Measurements from ENCODE around the gene GGACT. TPM values are rescaled to one million over a fixed set of nuclear protein-coding genes. Genes with fewer than 3 reads are reported as not detected.

Gene GGACT
- total and polyA plus RNA-seq, 2 of the 8 experiments (the other 6 are each of a cell fraction or from before 2014, with no cell fraction given) = 1.1 to 1.5 TPM

GRCh38 chr13:100530671-100531213 lies 57.8 kb downstream of the GGACT start:
- FAIRE-seq (no peak), DNase-seq (ENCODE audit: low read depth in 1 of 2, low spot score in 2 of 2) (peak in 1 of 2 experiments; percentile 47)
- ChIA-PET CTCF (ENCODE audit: partially characterized antibody) (interaction anchor here (0.7 to 4.6 kb wide), 8 partner anchors 8 to 875 kb away, joined by 3 to 32 read pairs (median 3); no protein-coding TSS in a partner anchor), POLR2A (ENCODE audit: partially characterized antibody) (interaction anchor here (1.6 kb wide), 1 partner anchor 20 kb away, joined by 3 read pairs; no protein-coding TSS in a partner anchor)
- Histone ChIP-seq H3K79me2 (ENCODE audit: control insufficient read depth in 1 of 2, insufficient read depth in 2 of 2, low read length in 2 of 2) (no peaks in the 10 kb centered on the region), H2AFZ (ENCODE audit: low read length) (no peak overlapping the region), H3K36me3 (ENCODE audit: control insufficient read depth in 2 of 4, insufficient read depth in 4 of 4, low read length in 3 of 4) (peaks cover 0 to 4% (median 2%) of the 10 kb centered on the region in 4 experiments; a peak in 2 of 8 replicates), H4K91ac (replicated peaks; ENCODE audit: insufficient read length, low read length) (no peak overlapping the region), H2BK5ac (ENCODE audit: low read depth, low read length) (peak overlapping the region; percentile 49; the same call in 1 of the 2 replicates), H3K18ac (ENCODE audit: extremely low read depth, low read length) (no peak overlapping the region), H2BK12ac (ENCODE audit: low read depth, low read length) (no peak overlapping the region), H4K20me1 (replicated peaks in 1 of 2; ENCODE audit: control insufficient read depth in 1 of 2, insufficient read depth in 2 of 2, low read length in 2 of 2) (no peaks in the 10 kb centered on the region), H3K4me1 (replicated peaks in 1 of 4; ENCODE audit: control insufficient read depth in 3 of 4, insufficient read depth in 4 of 4, low read length in 3 of 4) (peaks cover 2 to 10% (median 3%) of the 10 kb centered on the region in 4 experiments; a peak in 5 of 7 replicates), H3K9ac (replicated peaks in 1 of 4; ENCODE audit: extremely low read depth in 1 of 4, low read depth in 3 of 4, low read length in 3 of 4) (no peak overlapping the region), H3K27me3 (replicated peaks in 1 of 4; ENCODE audit: control insufficient read depth in 3 of 4, extremely low read depth in 1 of 4, insufficient read depth in 3 of 4, low read length in 3 of 4) (no peaks in the 10 kb centered on the region), H3K23ac (ENCODE audit: insufficient read length) (no peak overlapping the region), H2BK20ac (ENCODE audit: low read length) (no peak overlapping the region), H3K4ac (replicated peaks; ENCODE audit: insufficient read length, low read depth, low read length) (no peak overlapping the region), H2BK15ac (ENCODE audit: low read length) (no peak overlapping the region), H3K14ac (ENCODE audit: insufficient read length) (no peak overlapping the region), H3K27ac (ENCODE audit: low read depth, low read length) (no peak overlapping the region), H2AK5ac (ENCODE audit: low read depth, low read length) (no peak overlapping the region), H4K8ac (ENCODE audit: extremely low read depth, insufficient read depth, low read length) (no peak overlapping the region), H3K23me2 (ENCODE audit: low read depth, low read length) (no peaks in the 10 kb centered on the region), H3K9me3 (ENCODE audit: insufficient read depth in 2 of 2, low read depth in 1 of 2, low read length in 1 of 2) (no peaks in the 10 kb centered on the region), H4K5ac (ENCODE audit: insufficient read length, low read depth, low read length) (no peak overlapping the region), H3K56ac (replicated peaks; ENCODE audit: insufficient read length, low read depth, low read length) (no peak overlapping the region), H3K79me1 (ENCODE audit: low read depth, low read length) (no peaks in the 10 kb centered on the region), H3K4me3 (ENCODE audit: extremely low read depth in 1 of 4, insufficient read depth in 2 of 4, low read depth in 3 of 4, low read length in 4 of 4) (no peak overlapping the region), H2BK120ac (replicated peaks; ENCODE audit: low read depth, low read length) (no peak overlapping the region), H3K4me2 (ENCODE audit: insufficient read depth in 1 of 2, low read depth in 2 of 2, low read length in 2 of 2) (peak overlapping the region in 1 of 2 experiments; percentile 13; a peak in 1 of 4 replicates)
- 81% methylated on average over 11 of the region's 11 CpGs; no CpG with 5 or more reads in 1 of the 2 experiments for WGBS, 2 experiments (ENCODE audit: extremely low coverage in 1 of 2, insufficient coverage in 1 of 2, insufficient read length in 1 of 2, insufficient replicate concordance in 2 of 2, low coverage in 1 of 2, low lambda C conversion rate in 2 of 2, missing lambda C conversion rate in 1 of 2)
- 0 out of 2 replicates have a peak, but pooled peaks have one; percentile 24 for TF ChIP-seq CEBPB (IDR thresholded peaks at IDR 0.05; ENCODE audit: low read depth, low read length)

All from H1 (cell line).